ENCODE results near the gene ZC3H11A.

- TF ChIP-seq EP300 (IDR thresholded peaks at IDR 0.05): no peak
- TF ChIP-seq POLR2AphosphoS5 (IDR thresholded peaks at IDR 0.05): no peak
Measured at GRCh38 chr1:203828503-203828902, 33.1 kb downstream of the ZC3H11A start.
